Inflammatory macrophage treated with lipopolysaccharide for 1 hour (primary cell): Measurements from ENCODE around the gene TLR7.

Source experiments
- DNase-seq, 2 donors: peaks; one replicate each; pipeline ENCODE4 v3.0.0-alpha.2; 2020 to 2022

Gene TLR7

GRCh38 chrX:12866451-12867377 is at the start of gene TLR7:
TLR7 (plus strand) TSS chrX:12867072; CDS start chrX:12867579, 507 bp downstream.
- peak; percentile 48 to 60 for DNase-seq

GRCh38 chrX:12817528-12817927 is 49.3 kb upstream of the TLR7 start:
- DNase-seq, result no peak

DNA sequence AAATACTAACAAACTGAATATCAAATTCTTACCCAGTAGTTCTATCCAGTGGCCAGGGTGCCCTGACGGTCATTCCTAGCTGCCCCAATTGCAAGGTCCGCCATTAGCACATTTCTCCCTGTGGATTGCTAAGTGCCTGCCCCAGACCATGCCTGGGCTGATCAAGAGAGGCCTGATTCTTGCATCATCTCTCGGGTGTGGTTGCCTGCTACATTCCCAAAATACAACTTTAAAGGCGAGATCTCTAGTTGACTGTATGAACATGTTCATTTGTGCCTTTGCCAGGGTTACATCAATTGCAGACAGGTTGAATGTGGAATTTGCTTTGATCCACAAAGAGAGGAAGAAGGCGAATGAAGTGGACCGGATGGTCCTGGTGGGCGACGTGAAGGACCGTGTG is 47.6 kb upstream of the TLR7 start:
- DNase-seq, result no peak

- DNase-seq, result no peak
These were observed 46.1 kb upstream of the TLR7 start for GRCh38 chrX:12820737-12821136.

- no peak for DNase-seq
These were observed 41.9 kb upstream of the TLR7 start for GRCh38 chrX:12824944-12825343.

GRCh38 chrX:12825801-12826200 is 41.1 kb upstream of the TLR7 start:
- DNase-seq, result no peak

DNA sequence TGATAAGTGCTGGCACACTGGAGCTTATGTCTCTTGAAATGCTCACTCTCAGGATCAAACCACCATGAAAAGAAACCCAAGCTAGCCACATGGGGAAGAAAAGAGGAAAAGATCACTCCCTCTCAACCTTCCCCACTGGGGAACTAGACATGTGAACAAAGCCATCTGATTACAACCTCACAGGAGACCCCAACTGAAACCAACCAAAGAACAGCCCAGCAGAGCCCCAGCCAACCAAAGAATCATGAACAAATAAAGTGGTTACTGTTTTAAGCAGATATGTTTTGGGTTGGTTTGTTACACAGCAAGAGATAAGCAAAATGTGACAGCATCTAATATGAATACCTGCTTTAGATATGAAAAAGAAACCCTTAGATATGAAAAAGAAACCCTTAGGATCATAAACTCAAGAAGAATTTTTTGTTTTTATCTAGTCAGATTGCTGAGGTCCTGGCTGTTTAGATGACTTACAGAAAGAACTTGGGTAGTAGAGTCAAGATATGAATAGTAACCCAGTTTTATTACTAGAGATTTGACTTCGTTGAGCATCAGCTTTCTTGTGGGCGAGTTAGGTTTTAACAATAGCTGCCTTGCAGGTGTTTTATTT is 23.7 kb upstream of the TLR7 start:
- no peak for DNase-seq

- DNase-seq, result no peak
These were observed 23.1 kb upstream of the TLR7 start for GRCh38 chrX:12843668-12844279.

GRCh38 chrX:12844319-12844718 is 22.6 kb upstream of the TLR7 start:
- DNase-seq, result no peak

GRCh38 chrX:12865359-12865758 is 1.5 kb upstream of the TLR7 start:
- DNase-seq, result peak; percentile 38 to 44

DNA sequence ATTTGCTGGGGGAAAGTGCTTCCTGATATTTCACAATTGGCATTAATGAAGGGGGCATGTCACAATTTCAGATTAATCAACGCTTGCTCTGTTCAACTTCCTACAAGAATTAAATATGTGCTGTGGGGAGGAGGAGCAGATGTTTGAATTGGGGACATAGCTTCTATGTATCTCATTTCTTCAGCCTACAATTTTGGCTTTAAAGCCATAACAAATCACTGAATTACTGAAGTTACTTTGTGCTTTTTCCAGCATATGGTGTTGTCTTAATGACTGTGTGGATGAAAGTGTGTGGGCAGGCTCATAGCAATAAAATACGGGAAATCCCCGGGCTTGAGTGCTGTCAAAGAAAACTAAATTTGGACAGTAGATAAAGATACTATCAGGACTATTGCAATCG is 813 bp downstream of the TLR7 start:
- DNase-seq, result peak; percentile 47 to 49

GRCh38 chrX:12868747-12869146 is 1.9 kb downstream of the TLR7 start:
- no peak for DNase-seq

GRCh38 chrX:12871257-12871656 is 4.4 kb downstream of the TLR7 start:
- peak; percentile 26 to 30 for DNase-seq

GRCh38 chrX:12872741-12873140 is 5.9 kb downstream of the TLR7 start:
- DNase-seq, result no peak

- DNase-seq, result peak in 1 of 2 donors; percentile 26
These were observed 7.7 kb downstream of the TLR7 start for GRCh38 chrX:12874581-12874980.

GRCh38 chrX:12877386-12877785 is 10.5 kb downstream of the TLR7 start:
- no peak for DNase-seq

DNA sequence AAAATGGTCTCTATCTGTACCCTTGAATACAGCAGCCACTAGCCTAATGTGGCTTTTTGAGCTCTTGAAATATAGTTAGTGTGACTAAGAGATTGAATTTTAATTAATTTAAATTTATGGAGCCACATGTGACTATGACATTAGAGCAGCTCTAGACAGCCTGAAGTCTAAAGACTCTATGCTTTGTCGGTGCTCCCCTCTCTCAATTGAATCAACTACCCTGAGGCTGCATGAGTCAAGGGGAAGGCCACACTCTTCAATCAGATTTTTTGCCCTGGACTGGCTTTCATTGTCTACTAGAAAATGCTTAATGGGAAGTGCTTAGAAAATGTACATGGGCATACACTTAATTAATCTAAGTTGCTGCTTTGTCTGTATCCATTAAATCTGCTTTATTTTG is 11.7 kb downstream of the TLR7 start:
- no peak for DNase-seq

DNA sequence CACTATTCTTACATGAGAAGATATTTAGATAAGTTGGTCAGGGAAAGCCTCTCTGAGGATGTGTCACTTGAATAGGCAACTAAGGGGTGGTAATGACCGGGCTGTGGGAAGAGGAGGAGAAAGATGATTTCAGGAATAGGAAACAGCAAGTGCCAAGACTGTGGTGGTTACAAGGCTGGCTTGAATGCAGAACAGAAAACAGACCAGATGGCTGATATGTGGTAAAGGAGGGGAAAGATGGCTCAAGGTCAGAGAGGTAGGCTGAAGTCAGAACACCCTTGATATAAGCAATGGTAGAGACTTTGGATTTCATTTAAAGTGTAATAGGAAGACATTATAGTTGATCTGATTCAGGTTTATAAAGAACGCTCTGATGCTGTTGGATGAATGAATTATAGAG is 15.0 kb downstream of the TLR7 start:
- DNase-seq, result no peak

DNA sequence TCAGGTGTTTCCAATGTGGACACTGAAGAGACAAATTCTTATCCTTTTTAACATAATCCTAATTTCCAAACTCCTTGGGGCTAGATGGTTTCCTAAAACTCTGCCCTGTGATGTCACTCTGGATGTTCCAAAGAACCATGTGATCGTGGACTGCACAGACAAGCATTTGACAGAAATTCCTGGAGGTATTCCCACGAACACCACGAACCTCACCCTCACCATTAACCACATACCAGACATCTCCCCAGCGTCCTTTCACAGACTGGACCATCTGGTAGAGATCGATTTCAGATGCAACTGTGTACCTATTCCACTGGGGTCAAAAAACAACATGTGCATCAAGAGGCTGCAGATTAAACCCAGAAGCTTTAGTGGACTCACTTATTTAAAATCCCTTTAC is 18.6 kb downstream of the TLR7 start:
- no peak for DNase-seq

DNA sequence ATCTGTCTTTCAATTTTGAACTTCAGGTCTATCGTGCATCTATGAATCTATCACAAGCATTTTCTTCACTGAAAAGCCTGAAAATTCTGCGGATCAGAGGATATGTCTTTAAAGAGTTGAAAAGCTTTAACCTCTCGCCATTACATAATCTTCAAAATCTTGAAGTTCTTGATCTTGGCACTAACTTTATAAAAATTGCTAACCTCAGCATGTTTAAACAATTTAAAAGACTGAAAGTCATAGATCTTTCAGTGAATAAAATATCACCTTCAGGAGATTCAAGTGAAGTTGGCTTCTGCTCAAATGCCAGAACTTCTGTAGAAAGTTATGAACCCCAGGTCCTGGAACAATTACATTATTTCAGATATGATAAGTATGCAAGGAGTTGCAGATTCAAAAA is 19.7 kb downstream of the TLR7 start:
- no peak for DNase-seq

GRCh38 chrX:12887141-12887540 is 20.3 kb downstream of the TLR7 start:
- DNase-seq, result no peak

DNA sequence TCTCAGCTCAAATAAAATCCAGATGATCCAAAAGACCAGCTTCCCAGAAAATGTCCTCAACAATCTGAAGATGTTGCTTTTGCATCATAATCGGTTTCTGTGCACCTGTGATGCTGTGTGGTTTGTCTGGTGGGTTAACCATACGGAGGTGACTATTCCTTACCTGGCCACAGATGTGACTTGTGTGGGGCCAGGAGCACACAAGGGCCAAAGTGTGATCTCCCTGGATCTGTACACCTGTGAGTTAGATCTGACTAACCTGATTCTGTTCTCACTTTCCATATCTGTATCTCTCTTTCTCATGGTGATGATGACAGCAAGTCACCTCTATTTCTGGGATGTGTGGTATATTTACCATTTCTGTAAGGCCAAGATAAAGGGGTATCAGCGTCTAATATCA is 20.9 kb downstream of the TLR7 start:
- no peak for DNase-seq

- DNase-seq, result peak; percentile 56 to 57
These were observed 23.6 kb downstream of the TLR7 start for GRCh38 chrX:12890467-12890866.

GRCh38 chrX:12891171-12891570 is 24.3 kb downstream of the TLR7 start:
- DNase-seq, result peak in 1 of 2 donors; percentile 34
